ENCODE results near the gene ABHD17A. TPM values are rescaled to one million over a fixed set of nuclear protein-coding genes. Genes with fewer than 3 reads are reported as not detected.

The ABHD17A gene
- total RNA-seq, 6 experiments from 2014 or later, result 20.4 to 49.5 (median 23.5) TPM

DNA sequence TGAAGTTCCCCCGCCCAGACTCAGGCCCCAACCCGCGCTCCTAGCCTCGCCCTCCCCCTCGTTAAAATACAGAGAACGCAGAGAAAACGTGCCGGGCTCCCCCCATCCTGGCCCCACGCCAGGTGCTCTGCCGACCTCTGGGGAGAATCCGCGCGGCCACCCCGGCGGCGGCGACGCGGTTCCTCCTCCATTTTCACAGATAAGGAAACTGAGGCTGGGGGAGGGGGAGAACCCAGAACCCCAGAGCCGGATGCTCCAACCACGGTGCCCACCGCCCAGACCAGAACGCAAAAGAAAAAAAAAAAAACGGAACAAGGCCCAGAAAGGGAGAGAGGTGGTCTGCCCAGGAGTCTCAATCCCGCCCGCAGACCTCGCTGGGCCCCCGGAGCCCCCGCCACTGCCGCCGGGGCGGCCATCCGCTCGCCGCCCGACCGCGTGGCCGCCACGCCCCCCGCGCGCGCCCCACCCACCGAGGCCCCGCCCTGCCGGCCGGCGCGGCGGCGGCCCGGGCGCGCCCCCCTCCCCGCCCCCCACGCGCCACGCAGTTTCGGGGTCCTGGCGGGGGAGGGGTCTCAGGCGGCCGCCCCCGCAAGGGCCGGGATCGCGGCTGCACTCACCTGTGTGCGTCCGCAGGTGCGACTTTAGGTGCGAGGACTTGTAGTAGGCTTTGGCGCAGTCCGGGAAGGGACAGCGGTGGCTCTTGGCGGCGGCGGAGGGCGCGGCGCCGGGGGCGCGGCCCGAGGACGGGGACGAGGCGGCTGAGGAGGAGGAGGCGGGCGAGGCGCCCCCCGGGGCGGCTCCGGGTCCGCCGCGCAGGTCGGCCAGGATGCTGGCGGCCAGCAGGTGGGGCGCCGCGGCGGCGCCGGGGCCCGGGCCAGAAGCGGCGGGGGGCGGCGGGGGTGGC is 22.6 kb downstream of the ABHD17A start:
- no peak for ATAC-seq
- DNase-seq, result peak; percentile 62 to 72 (median 68)
- Histone ChIP-seq H3K4me3 (peak overlapping the region; percentile 70 to 88 (median 74)), H3K27me3 (no peaks in the 10 kb centered on the region), H3K9me3 (no peaks in the 10 kb centered on the region), H3K4me1 (peaks cover 0 to 45% (median 21%) of the 10 kb centered on the region in 4 donors), H3K27ac (peak overlapping the region in 1 of 3 donors; percentile 49), H3K36me3 (no peaks in the 10 kb centered on the region)
- intact Hi-C loops (cut with DNase I), result no loop called here
- TF ChIP-seq, protein P1, sequence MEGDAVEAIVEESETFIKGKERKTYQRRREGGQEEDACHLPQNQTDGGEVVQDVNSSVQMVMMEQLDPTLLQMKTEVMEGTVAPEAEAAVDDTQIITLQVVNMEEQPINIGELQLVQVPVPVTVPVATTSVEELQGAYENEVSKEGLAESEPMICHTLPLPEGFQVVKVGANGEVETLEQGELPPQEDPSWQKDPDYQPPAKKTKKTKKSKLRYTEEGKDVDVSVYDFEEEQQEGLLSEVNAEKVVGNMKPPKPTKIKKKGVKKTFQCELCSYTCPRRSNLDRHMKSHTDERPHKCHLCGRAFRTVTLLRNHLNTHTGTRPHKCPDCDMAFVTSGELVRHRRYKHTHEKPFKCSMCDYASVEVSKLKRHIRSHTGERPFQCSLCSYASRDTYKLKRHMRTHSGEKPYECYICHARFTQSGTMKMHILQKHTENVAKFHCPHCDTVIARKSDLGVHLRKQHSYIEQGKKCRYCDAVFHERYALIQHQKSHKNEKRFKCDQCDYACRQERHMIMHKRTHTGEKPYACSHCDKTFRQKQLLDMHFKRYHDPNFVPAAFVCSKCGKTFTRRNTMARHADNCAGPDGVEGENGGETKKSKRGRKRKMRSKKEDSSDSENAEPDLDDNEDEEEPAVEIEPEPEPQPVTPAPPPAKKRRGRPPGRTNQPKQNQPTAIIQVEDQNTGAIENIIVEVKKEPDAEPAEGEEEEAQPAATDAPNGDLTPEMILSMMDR (IDR thresholded peaks at IDR 0.05), result peak in 1 of 4 donors; percentile 6
- no peak for TF ChIP-seq POLR2A (IDR thresholded peaks at IDR 0.05)
- WGBS (ENCODE audit: insufficient coverage, low coverage, low lambda C conversion rate, missing lambda C conversion rate), result 2% methylated on average over 21 of the region's 109 CpGs

DNA sequence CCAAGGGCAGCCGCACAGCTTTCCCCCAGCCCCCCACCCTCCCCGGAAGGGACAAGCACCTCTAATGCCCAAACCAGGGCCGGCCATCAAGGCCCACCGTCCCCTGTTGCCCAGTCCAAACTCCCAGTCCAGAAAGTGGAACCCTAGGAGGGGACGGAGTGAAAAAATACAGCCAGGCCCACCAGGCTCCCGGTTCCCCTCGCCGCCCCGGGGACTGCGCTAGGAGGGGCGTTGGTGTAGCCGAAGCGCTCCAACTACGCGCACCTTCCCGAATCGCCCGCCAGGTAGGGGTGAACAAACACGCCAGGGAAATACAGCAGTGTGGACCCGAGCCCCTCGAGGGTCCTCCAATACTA is 23.2 kb downstream of the ABHD17A start:
- Histone ChIP-seq H3K4me1 (peaks cover 0 to 48% (median 22%) of the 10 kb centered on the region in 4 donors), H3K27me3 (no peaks in the 10 kb centered on the region), H3K9me3 (no peaks in the 10 kb centered on the region), H3K36me3 (no peaks in the 10 kb centered on the region), H3K4me3 (peak overlapping the region; percentile 70 to 88 (median 74)), H3K27ac (peak overlapping the region in 1 of 3 donors; percentile 29)
- DNase-seq, result no peak
- TF ChIP-seq, protein P1 (IDR thresholded peaks at IDR 0.05), result no peak
- no peak for TF ChIP-seq POLR2A (IDR thresholded peaks at IDR 0.05)
- no peak for ATAC-seq
- WGBS (ENCODE audit: insufficient coverage, low coverage, low lambda C conversion rate, missing lambda C conversion rate), result 0% methylated on average over 2 of the region's 21 CpGs
- intact Hi-C loops (cut with DNase I), result no loop called here

DNA sequence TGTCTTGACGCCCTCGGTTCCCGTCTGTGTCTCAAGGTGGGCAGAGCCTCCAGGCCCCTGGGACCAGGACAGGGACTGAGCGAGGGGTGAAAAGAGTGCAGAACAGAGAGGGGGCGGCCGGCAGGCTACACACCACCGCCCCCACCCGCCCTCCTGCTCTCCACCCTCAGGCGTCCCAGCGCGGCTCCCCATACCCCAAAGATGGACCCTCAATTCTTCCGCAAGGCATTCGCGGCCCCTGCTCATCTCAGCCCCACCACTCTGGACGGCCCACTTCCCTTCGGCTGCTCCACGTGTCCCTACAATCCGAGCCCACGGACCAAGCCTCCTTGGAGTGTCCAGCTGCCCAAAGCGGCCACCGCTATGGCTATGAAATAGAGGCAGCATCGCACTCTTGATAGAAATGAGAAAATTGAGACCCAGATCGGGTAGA is 23.7 kb downstream of the ABHD17A start:
- 24% methylated on average over 11 of the region's 23 CpGs for WGBS (ENCODE audit: insufficient coverage, low coverage, low lambda C conversion rate, missing lambda C conversion rate)
- H3K36me3 ChIP-seq, result no peaks in the 10 kb centered on the region
- H3K27ac ChIP-seq, result peak overlapping the region in 1 of 3 donors; percentile 29
- TF ChIP-seq, protein P1 (IDR thresholded peaks at IDR 0.05), result no peak
- TF ChIP-seq POLR2A (IDR thresholded peaks at IDR 0.05), result no peak
- peak overlapping the region; percentile 70 to 88 (median 74) for H3K4me3 ChIP-seq
- no peaks in the 10 kb centered on the region for H3K9me3 ChIP-seq
- intact Hi-C loops (cut with DNase I), result no loop called here
- no peaks in the 10 kb centered on the region for H3K27me3 ChIP-seq
- peaks cover 0 to 46% (median 22%) of the 10 kb centered on the region in 4 donors for H3K4me1 ChIP-seq
- ATAC-seq, result no peak
- DNase-seq, result peak in 1 of 3 donors; percentile 37

DNA sequence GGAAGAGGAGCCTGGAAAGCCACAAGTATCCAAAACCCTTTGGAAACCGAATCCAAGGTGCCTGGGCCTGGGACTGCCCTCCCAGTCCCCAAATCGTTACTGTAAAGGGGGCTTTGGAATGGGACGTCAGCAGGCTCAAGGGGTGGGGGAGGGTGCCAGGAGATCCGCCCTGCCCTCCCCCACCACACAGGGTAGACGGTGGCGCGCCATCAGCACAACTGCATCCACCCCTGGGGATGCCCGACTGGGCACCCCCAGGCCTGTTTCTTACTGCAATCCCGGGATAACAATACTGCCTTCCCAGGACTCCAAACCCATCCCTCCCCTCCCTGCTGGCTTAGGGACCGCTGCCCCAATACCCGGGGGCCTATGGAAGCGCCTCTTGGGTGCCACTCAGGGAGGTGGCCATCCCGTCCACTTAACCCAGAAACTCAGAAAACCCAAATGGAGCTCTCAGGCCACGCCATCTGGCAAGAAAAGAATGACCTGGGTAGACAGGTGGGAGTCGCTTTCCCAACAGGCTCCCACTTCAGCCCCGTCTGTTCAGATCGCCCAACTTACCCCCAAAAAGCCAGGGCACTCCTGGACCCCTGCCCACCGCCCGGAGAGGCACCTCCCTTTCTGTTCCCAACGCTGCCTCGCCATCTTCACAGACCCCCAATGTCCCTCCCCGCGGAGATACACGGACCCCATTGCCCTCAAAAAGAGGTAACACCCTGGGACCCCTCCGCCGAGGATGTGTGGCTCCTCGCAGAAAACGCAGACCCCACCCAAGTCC is 24.3 kb downstream of the ABHD17A start:
- no peaks in the 10 kb centered on the region for H3K9me3 ChIP-seq
- intact Hi-C loops (cut with DNase I), result no loop called here
- H3K27me3 ChIP-seq, result no peaks in the 10 kb centered on the region
- TF ChIP-seq POLR2A (IDR thresholded peaks at IDR 0.05), result no peak
- TF ChIP-seq, protein P1 (IDR thresholded peaks at IDR 0.05), result no peak
- DNase-seq (peak; percentile 41 to 65 (median 63)), ATAC-seq (no peak)
- WGBS (ENCODE audit: insufficient coverage, low coverage, low lambda C conversion rate, missing lambda C conversion rate), result 48% methylated on average over 8 of the region's 28 CpGs
- peak overlapping the region in 1 of 3 donors; percentile 70 for H3K4me3 ChIP-seq
- H3K36me3 ChIP-seq, result no peaks in the 10 kb centered on the region
- H3K4me1 ChIP-seq, result peaks cover 0 to 46% (median 21%) of the 10 kb centered on the region in 4 donors
- peak overlapping the region in 1 of 3 donors; percentile 31 for H3K27ac ChIP-seq
